Measurements from ENCODE around the gene PCF11. TPM values are rescaled to one million over a fixed set of nuclear protein-coding genes. Genes with fewer than 3 reads are reported as not detected.
A peak's percentile ranks its signal among the peaks of the same experiment; 100 is the strongest.

PCF11 gene
- total RNA-seq, 1 experiment from 2014 or later: 22.3 TPM

- in situ Hi-C loops (cut with HindIII; ENCODE audit: low sequenced_read_pairs): no loop called here
- DNase-seq (ENCODE audit: low spot score): no peak
These were observed 5.5 kb upstream of the PCF11 start for GRCh38 chr11:83151274-83151977.

DNA sequence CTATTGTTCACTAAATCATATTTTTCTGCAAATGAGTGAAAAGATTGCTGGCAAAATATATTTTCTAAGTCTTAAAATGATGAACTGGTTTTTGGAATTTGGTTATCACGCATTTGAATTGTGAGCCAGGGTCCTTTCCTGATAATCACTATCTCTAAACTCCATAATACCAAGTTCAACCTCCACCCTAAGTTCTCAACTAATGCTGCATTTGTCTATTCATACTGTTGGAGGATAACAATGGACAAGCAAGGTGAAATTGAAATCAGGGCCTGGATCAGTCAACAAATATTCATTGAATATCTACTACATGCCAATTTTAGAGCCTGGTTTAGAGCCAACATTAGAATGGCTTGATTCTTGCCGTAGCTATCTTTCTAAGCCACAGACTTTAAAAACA is 4.7 kb upstream of the PCF11 start:
- DNase-seq (ENCODE audit: low spot score): no peak
- in situ Hi-C loops (cut with HindIII; ENCODE audit: low sequenced_read_pairs): no loop called here

DNA sequence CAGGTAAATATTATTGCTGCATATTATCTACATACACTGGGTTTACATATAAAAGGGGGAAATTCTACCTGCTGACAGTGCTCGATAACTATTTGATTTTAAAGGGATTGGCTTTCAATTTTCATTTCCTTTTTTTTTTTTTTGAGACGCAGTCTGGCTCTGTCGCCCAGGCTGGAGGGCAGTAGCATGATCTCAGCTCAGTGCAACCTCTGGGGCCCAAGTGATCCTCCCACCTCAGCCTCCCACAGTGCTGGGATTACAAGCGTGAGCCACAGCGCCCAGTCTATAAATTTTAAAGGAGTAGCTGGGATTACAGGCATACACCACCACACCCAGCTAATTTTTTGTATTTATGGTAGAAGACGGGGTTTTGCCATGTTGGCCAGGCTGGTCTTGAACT is 3.2 kb upstream of the PCF11 start:
- no peak for DNase-seq (ENCODE audit: low spot score)
- in situ Hi-C loops (cut with HindIII; ENCODE audit: low sequenced_read_pairs): no loop called here

- in situ Hi-C loops (cut with HindIII; ENCODE audit: low sequenced_read_pairs): no loop called here
- peak; percentile 100 for DNase-seq (ENCODE audit: low spot score)
These were observed 561 bp upstream of the PCF11 start for GRCh38 chr11:83156144-83156995.

- peak; percentile 58 for DNase-seq (ENCODE audit: low spot score)
- in situ Hi-C loops (cut with HindIII; ENCODE audit: low sequenced_read_pairs): no loop called here
These were observed 844 bp downstream of the PCF11 start for GRCh38 chr11:83157594-83158356.

DNA sequence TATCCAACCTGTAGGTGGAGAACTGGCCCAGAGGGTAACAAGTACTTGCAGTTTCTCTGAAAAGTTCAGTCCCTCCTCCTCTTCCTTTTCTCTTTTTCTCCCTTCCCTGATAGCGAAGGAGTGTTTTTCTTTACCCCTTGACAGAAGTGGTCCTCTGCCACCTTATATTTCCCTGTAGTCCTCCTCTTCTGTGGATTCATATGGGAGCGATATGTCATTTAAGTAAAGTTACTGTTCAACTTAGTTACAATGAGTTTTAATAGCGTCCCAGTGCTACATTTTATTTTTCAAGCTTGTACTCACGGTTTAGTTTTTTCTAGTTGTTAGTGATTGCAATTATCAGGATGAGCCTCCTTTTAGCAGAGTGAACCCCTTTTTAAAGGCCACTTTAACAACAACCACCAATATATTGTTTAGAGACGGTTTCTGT is 1.4 kb downstream of the PCF11 start:
- in situ Hi-C loops (cut with HindIII; ENCODE audit: low sequenced_read_pairs): no loop called here

DNA sequence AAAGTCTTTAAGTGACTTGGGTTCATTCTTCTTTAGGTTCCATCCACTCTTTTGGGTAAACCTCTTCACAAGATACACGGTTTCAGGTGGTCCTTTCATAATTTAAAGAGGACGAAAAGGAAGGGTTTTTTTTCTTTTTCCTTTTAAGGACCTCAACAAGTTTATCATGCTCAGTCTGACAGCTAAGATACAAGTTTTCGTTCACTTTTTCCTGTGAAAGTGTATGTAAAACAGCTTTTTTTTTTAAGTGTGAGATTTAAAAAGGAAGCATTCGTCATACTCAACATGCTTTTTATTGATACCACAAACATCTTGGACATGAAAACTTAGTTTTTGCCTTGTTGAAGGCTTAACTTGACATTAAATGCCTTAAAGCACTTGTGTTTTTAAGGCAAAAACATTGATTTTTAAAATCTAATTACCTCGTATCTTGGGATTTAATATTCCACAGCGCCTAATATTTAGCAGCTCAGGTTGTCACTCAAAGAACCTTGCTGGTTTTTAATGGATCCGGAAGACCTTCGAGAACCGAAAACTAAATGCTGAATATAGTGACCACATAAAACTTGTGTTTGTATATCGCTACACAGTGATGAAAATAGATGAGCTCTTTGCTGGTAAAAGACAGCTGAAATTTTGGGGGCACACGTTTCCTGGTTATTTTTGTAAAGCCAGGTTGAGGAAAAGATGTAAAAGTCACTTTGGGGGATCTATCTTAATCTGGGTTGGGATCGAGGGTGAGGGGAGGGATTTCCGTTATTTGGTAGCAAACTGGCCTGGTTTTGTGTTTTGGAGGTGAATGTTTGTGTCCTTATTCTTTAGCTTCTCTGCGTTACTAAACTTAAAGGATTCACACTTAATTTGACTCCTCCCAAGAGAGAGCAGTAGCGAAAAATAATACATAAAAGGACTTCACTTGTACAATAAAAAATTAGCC is 2.3 kb downstream of the PCF11 start:
- in situ Hi-C loops (cut with HindIII; ENCODE audit: low sequenced_read_pairs): no loop called here
- no peak for DNase-seq (ENCODE audit: low spot score)

More for the DNA sequence above, 1.4 kb downstream of the PCF11 start:
- DNase-seq (ENCODE audit: low spot score): no peak

- no peak for DNase-seq (ENCODE audit: low spot score)
- in situ Hi-C loops (cut with HindIII; ENCODE audit: low sequenced_read_pairs): no loop called here
These were observed 3.3 kb downstream of the PCF11 start for GRCh38 chr11:83159902-83160865.

DNA sequence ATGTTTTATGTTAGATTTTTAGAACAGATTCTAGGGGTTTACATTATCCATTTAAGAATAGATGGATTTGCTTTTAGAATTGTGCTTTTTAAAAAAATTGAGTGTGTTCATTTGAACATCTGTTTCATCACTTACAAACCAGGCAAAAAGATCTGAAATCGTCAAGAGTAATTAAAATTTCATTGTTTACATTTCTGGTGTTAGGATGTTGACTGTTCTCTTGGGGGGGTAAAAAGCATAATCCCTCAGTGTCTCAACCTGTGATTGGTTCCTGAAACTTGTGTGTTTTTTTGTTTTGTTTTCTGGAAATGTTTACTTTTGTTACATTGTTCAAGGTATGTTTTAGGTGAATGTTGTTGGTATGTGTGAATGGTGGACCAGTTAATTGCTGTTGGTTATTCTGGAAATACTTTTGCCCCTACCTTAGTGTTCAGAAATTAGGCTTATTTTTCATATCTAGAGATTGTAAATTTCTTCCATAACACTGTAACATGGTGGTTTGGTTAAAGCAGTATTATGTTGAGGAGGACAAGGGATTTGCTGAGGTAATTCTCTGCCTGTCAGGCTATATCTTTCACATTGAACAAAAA is 4.8 kb downstream of the PCF11 start:
- no peak for DNase-seq (ENCODE audit: low spot score)
- in situ Hi-C loops (cut with HindIII; ENCODE audit: low sequenced_read_pairs): no loop called here

GRCh38 chr11:83162377-83162776 is 5.4 kb downstream of the PCF11 start:
- DNase-seq (ENCODE audit: low spot score): no peak
- in situ Hi-C loops (cut with HindIII; ENCODE audit: low sequenced_read_pairs): no loop called here

GRCh38 chr11:83166193-83166866 is 9.4 kb downstream of the PCF11 start:
- no peak for DNase-seq (ENCODE audit: low spot score)
- in situ Hi-C loops (cut with HindIII; ENCODE audit: low sequenced_read_pairs): no loop called here

- no peak for DNase-seq (ENCODE audit: low spot score)
- in situ Hi-C loops (cut with HindIII; ENCODE audit: low sequenced_read_pairs): no loop called here
These were observed 11.8 kb downstream of the PCF11 start for GRCh38 chr11:83168756-83169155.

DNA sequence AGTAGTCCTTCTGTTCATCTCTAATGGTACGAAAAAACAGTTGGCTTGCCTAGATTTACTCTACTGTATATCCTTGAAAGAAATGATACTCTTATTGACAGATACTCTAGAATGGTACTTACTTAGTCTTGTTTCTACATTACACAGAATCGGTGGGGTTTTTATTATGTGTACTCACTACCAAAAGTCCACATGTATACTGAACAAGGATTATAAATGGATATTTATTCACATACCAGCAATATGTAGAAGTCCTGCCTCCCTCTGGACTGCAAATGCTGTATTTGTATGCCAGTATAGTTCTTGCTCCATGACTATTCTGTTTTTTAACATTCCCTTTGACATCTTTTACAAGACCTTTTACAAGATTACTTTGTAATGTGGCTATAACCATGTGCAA is 13.9 kb downstream of the PCF11 start:
- no peak for DNase-seq (ENCODE audit: low spot score)
- in situ Hi-C loops (cut with HindIII; ENCODE audit: low sequenced_read_pairs): no loop called here

DNA sequence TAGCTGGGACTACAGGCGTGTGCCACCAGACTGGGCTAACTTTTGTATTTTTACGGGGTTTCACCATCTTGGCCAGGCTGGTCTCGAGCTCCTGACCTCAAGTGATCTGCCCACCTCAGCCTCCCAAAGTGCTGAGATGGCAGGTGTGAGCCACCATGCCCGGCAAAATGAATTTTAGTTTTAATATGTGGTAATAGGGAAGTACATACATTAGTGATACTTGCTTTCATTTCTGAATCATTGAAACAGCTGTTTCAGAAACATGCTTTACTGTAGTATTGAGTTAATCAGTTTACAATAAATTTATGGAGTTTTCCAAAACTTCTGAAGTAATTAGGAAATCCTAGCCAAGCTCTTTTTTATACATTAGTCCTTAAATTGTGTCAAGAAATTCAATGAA is 15.6 kb downstream of the PCF11 start:
- in situ Hi-C loops (cut with HindIII; ENCODE audit: low sequenced_read_pairs): no loop called here
- DNase-seq (ENCODE audit: low spot score): no peak

DNA sequence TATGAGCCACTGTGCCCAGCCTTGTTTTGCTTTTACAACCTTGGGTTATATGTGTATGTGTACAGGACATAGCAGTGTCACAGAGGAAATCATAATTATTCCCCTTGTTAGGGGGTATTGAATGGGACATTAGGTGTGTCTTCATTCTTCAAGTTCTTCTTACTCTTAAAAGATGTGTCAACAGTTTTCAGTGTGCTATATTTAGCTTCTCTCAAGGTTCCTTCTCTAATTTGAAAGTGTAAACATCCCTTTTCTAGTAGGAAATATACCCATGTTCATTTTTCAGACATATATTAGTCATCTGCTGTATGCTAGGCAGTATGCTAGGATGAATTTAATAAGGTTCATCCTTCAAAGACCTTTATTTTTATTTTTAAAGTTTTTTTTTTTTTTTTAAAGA is 17.1 kb downstream of the PCF11 start:
- no peak for DNase-seq (ENCODE audit: low spot score)
- in situ Hi-C loops (cut with HindIII; ENCODE audit: low sequenced_read_pairs): no loop called here

GRCh38 chr11:83175815-83176214 is 18.9 kb downstream of the PCF11 start:
- in situ Hi-C loops (cut with HindIII; ENCODE audit: low sequenced_read_pairs): no loop called here
- no peak for DNase-seq (ENCODE audit: low spot score)

GRCh38 chr11:83181815-83182214 is 24.9 kb downstream of the PCF11 start:
- no peak for DNase-seq (ENCODE audit: low spot score)
- in situ Hi-C loops (cut with HindIII; ENCODE audit: low sequenced_read_pairs): no loop called here
